HEK293 (cell line): Measurements from ENCODE around the gene ASAH2B.
"Not testable (repeated sequence)": the region's sequence is repeated elsewhere in the genome, so short reads cannot be mapped to it uniquely, and the experiment has no call there.

ENCODE experiments used
- CTCF ChIA-PET: fragments of 350-600 bp; formaldehyde crosslinking; extraction: SDS; loops from one replicate; lab custom pipeline; 2021; ENCODE audit warnings: antibody characterized with exemption; lab: Yijun Ruan, JAX
- POLR2A ChIA-PET: fragments of 300-600 bp; formaldehyde crosslinking; extraction: SDS; loops from one replicate; lab custom pipeline; 2020; ENCODE audit warnings: antibody characterized with exemption, inconsistent platforms; lab: Yijun Ruan, JAX
- H3K27ac ChIP-seq: fragments of 200-500 bp; sonication (Bioruptor generic); 2 replicates; pipeline ENCODE4 v1.5.1; 2014; ENCODE audit warnings: low read depth, low read length, control low read depth, inconsistent platforms; ENCODE audit errors: extremely low read depth
- H3K36me3 ChIP-seq, 2 experiments: fragments of 200-500 bp in 1 of 2; sonication (Bioruptor generic) in 1 of 2; 1 replicate in 1 of 2; 2 replicates in 1 of 2; pipeline ENCODE4 v1.5.1; 2014 to 2017; ENCODE audit warnings: inconsistent platforms in 2 of 2, low read length in 2 of 2; ENCODE audit not compliant: control insufficient read depth in 2 of 2, insufficient read depth in 1 of 2
- H3K4me1 ChIP-seq: fragments of 200-500 bp; sonication (Bioruptor generic); 2 replicates; pipeline ENCODE4 v1.5.1; 2014; ENCODE audit warnings: mild to moderate bottlenecking, low read length, inconsistent platforms; ENCODE audit not compliant: control insufficient read depth, insufficient read depth
- H3K4me3 ChIP-seq: 2 replicates; pipeline ENCODE4 v1.5.1; 2011; ENCODE audit warnings: low read depth, mild to moderate bottlenecking, control low read depth, low read length, moderate library complexity
- H3K9me3 ChIP-seq: fragments of 200-500 bp; sonication (Bioruptor generic); 2 replicates; pipeline ENCODE4 v1.5.1; 2014; ENCODE audit warnings: low read depth, low read length, inconsistent platforms; ENCODE audit not compliant: control insufficient read depth, insufficient read depth
- EGR2 ChIP-seq: fragments of 450-650 bp; formaldehyde crosslinking; IDR thresholded peaks from 2 replicates; pipeline ENCODE4 v1.5.1; 2016; ENCODE audit warnings: low read depth, missing biosample characterization, missing genetic modification characterization
- KLF9 ChIP-seq: fragments of 450-650 bp; formaldehyde crosslinking; IDR thresholded peaks from 2 replicates; pipeline ENCODE4 v1.5.1; 2016; ENCODE audit warnings: missing biosample characterization, missing genetic modification characterization, low read depth
- YY2 ChIP-seq: fragments of 450-650 bp; formaldehyde crosslinking; IDR thresholded peaks from 2 replicates; pipeline ENCODE4 v1.5.1; 2016; ENCODE audit warnings: missing biosample characterization, missing genetic modification characterization
- ZBTB20 ChIP-seq: fragments of 450-650 bp; formaldehyde crosslinking; IDR thresholded peaks from 2 replicates; pipeline ENCODE4 v1.5.1; 2016; ENCODE audit warnings: missing biosample characterization, missing genetic modification characterization
- ZNF112 ChIP-seq: fragments of 450-650 bp; formaldehyde crosslinking; IDR thresholded peaks from 2 replicates; pipeline ENCODE4 v1.5.0; 2017; ENCODE audit warnings: missing biosample characterization, missing genetic modification characterization
- ZNF132 ChIP-seq: fragments of 450-650 bp; formaldehyde crosslinking; IDR thresholded peaks from 2 replicates; pipeline ENCODE4 v1.5.1; 2017; ENCODE audit warnings: missing biosample characterization, missing genetic modification characterization, borderline replicate concordance
- ZNF629 ChIP-seq: fragments of 450-650 bp; formaldehyde crosslinking; IDR thresholded peaks from 2 replicates; pipeline ENCODE4 v1.5.1; 2017; ENCODE audit warnings: missing biosample characterization, missing genetic modification characterization
- ZNF785 ChIP-seq: fragments of 450-650 bp; formaldehyde crosslinking; IDR thresholded peaks from 2 replicates; pipeline ENCODE4 v1.5.1; 2016; ENCODE audit warnings: missing biosample characterization, missing genetic modification characterization
- TF ChIP-seq, protein P1 (sequence below): fragments of 450-650 bp; formaldehyde crosslinking; IDR thresholded peaks from 2 replicates; pipeline ENCODE4 v1.5.1; 2016; ENCODE audit warnings: missing biosample characterization, missing genetic modification characterization
- TF ChIP-seq, protein P2 (sequence below): fragments of 450-650 bp; formaldehyde crosslinking; IDR thresholded peaks from 2 replicates; pipeline ENCODE4 v1.5.1; 2017; ENCODE audit warnings: missing biosample characterization, mild to moderate bottlenecking, missing genetic modification characterization, moderate library complexity

Gene ASAH2B

DNA sequence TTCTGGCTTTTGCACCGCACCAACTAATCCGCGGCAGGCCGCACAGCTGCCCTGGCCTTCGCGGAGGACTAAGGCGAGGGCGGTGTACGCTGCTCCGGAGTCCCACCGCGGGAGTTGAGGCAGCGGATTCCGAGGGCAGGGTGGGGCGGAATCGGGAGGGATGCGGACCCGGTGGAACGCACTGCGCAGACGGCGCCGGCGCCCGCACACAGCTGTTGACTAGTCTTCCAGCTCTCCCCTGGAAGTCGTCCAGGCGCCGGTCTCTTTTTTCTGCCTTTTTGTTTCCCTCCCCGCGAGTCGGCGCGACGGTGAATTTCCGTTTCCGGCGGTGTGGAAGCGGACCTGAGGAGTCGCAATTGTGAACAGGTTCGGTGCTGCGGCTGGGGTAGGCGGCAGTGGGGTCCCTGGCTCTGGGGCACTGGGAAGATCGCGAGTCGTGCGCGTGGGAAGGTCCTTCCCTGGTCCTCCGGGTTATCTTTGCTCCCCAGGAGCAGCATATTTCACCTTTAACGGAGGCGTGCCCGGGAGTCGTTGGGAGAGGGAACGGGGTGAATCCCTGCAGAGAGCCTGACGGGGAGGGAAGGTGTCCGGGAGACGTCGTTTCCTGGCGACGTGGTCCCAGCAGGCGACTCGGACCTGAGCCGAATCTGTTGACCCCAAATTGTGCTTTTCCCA lies at the start of gene ASAH2B (continued):
- TF ChIP-seq ZBTB20 (tag by site-specific recombination) (peak; percentile 87), KLF9 (tag by site-specific recombination) (no peak), YY2 (tag by site-specific recombination) (no peak), ZNF629 (tag by site-specific recombination) (peak; percentile 61), ZNF112 (tag by site-specific recombination) (no peak), ZNF132 (tag by site-specific recombination) (no peak), ZNF785 (tag by site-specific recombination) (0 out of 2 replicates have a peak, but pooled peaks have one; percentile 20)
- TF ChIP-seq, protein P1, sequence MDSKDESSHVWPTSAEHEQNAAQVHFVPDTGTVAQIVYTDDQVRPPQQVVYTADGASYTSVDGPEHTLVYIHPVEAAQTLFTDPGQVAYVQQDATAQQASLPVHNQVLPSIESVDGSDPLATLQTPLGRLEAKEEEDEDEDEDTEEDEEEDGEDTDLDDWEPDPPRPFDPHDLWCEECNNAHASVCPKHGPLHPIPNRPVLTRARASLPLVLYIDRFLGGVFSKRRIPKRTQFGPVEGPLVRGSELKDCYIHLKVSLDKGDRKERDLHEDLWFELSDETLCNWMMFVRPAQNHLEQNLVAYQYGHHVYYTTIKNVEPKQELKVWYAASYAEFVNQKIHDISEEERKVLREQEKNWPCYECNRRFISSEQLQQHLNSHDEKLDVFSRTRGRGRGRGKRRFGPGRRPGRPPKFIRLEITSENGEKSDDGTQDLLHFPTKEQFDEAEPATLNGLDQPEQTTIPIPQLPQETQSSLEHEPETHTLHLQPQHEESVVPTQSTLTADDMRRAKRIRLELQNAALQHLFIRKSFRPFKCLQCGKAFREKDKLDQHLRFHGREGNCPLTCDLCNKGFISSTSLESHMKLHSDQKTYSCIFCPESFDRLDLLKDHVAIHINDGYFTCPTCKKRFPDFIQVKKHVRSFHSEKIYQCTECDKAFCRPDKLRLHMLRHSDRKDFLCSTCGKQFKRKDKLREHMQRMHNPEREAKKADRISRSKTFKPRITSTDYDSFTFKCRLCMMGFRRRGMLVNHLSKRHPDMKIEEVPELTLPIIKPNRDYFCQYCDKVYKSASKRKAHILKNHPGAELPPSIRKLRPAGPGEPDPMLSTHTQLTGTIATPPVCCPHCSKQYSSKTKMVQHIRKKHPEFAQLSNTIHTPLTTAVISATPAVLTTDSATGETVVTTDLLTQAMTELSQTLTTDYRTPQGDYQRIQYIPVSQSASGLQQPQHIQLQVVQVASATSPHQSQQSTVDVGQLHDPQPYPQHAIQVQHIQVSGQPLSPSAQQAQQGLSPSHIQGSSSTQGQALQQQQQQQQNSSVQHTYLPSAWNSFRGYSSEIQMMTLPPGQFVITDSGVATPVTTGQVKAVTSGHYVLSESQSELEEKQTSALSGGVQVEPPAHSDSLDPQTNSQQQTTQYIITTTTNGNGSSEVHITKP (tag by site-specific recombination): peak; percentile 44

DNA sequence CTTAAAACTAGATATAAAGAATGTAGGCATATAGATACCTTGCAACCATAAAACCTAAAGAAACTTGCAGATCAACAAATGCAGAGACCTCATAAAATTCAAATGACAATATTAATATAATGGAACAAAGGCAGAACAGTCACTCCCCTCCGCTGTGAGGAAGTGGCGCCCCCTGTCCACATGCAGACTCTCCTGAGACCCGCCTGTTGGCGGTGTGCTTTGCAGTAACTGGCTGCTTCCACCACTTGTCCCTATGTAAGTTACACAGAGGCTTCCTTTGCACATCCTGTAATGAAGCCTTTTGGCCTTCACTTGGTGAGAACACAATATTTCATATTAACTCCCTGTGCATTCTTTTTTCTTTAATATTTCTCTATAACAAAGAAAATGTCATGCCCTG lies 41.9 kb upstream of the ASAH2B start:
- POLR2A ChIA-PET: not testable (repeated sequence)

DNA sequence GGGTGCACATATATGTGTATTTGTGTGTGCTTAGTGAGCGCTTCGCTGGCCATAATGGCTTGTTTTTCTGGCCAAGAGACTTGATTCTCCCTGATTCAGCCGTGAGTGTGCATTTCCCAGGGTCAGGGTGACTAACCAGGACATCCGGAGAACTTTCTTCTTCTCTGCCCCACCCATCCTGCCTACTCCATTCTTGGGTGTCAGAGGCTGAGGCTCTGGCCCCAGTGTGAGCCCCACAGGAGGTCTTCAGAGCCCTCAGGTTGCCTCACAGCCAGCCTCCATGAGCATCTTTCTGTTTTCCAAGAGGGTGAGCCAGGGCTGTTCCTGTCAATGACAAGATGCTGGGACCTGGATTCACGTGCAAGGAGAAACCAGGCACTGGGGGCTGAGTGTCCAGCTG lies 37.8 kb upstream of the ASAH2B start:
- CTCF ChIA-PET, H3K4me3 ChIP-seq, H3K36me3 ChIP-seq, H3K9me3 ChIP-seq, H3K4me1 ChIP-seq, POLR2A ChIA-PET, H3K27ac ChIP-seq: not testable (repeated sequence)

More for the DNA sequence above, 41.9 kb upstream of the ASAH2B start:
- CTCF ChIA-PET, H3K27ac ChIP-seq, H3K9me3 ChIP-seq, H3K4me3 ChIP-seq, H3K4me1 ChIP-seq, H3K36me3 ChIP-seq: not testable (repeated sequence)

DNA sequence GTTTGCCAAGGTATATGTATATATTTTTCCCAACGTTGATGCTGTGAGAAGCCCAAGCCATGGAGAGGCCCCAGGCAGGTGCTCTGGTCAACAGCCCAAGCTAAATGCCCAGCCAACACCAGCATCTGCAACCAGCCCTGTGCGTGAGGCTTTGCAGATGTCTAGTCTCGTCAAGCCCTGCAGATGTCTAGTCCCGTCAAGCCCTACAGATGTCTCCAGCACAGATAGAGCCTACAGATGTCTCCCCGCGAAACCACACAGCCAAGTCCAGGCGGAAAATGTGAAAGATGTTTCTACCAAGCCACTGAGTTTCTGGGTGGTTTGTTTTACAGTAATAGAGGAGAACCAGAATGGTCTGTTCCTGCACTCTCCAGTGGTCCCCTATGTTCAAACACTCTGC lies 36.7 kb upstream of the ASAH2B start:
- POLR2A ChIA-PET, CTCF ChIA-PET, H3K9me3 ChIP-seq, H3K4me3 ChIP-seq, H3K4me1 ChIP-seq, H3K36me3 ChIP-seq, H3K27ac ChIP-seq: not testable (repeated sequence)

DNA sequence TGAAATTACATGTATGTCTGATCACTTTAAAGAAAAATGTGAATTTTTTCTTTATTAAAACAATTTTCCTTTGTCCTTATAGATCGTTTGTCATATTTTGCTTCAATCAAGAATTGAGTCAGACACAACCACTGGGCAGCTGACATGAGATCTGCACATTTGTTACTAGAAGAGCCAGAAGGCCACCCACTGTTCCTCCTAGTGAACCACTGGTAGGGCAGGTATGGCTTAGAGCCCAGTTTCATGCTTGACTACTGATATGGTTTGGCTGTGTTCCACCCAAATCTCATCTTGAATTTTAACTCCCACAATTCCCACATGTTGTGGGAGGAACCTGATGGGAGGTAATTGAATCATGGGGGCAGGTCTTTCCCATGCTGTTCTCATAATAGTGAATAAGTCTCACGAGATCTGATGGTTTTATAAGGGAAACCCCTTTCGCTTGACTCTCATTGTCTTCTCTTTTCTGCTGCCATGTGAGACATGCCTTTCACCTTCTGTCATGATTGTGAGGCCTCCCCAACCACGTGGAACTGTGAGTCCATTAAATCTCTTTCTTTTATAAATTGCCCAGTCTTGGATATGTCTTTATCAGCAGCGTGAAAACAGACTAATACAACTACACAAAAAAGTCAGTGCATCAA lies 35.2 kb upstream of the ASAH2B start:
- H3K4me1 ChIP-seq, CTCF ChIA-PET, POLR2A ChIA-PET: not testable (repeated sequence)
- TF ChIP-seq EGR2 (tag by site-specific recombination): peak; percentile 27; the same call in 1 of the 2 replicates
- TF ChIP-seq, protein P2, sequence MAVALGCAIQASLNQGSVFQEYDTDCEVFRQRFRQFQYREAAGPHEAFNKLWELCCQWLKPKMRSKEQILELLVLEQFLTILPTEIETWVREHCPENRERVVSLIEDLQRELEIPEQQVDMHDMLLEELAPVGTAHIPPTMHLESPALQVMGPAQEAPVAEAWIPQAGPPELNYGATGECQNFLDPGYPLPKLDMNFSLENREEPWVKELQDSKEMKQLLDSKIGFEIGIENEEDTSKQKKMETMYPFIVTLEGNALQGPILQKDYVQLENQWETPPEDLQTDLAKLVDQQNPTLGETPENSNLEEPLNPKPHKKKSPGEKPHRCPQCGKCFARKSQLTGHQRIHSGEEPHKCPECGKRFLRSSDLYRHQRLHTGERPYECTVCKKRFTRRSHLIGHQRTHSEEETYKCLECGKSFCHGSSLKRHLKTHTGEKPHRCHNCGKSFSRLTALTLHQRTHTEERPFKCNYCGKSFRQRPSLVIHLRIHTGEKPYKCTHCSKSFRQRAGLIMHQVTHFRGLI (tag by site-specific recombination): 0 out of 2 replicates have a peak, but pooled peaks have one; percentile 27
- TF ChIP-seq, all 188 proteins: peak for 2; not testable (repeated sequence) for 186
- H3K36me3 ChIP-seq, H3K9me3 ChIP-seq, H3K4me3 ChIP-seq, H3K27ac ChIP-seq: not testable (repeated sequence)

DNA sequence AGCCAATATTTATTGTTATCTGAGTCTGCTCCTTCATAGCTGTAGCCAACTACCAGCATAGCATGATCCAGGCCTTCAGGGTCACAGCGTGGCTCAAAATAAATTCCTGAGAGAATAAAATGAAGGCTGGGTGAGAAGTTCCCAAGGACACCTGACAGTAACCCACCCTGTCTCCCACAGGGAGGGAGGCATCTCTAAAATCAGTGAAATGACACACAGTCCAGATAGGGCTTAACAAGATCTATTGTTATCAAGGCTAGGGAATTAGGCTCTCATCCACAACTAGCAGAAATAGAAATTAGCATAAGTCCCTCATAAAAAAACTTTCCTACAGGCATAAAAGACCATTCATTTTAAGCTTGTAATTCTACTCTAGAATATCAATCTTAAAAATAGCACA lies 33.7 kb upstream of the ASAH2B start:
- POLR2A ChIA-PET, CTCF ChIA-PET, H3K9me3 ChIP-seq: not testable (repeated sequence)

DNA sequence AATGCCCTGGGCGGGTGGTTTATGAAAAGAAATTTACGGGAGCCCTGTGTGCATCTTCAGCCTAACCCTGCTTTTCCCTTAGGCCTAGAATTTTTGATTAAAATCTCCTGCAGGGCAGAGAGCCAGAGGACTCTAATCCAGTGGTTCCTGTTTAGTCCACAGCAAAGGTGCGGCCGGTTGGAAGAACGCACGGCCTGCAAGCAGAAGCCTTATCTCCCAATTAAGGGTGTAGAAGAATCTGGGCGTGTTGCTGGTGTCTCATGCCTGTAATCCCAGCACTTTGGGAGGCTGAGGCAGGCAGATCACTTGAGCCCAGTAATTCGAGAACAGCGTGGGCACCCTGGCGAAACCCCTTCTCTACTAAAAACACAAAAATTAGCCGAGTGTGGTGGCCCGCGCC lies 29.5 kb upstream of the ASAH2B start:
- POLR2A ChIA-PET, CTCF ChIA-PET, H3K4me1 ChIP-seq, H3K4me3 ChIP-seq, H3K9me3 ChIP-seq, H3K27ac ChIP-seq, H3K36me3 ChIP-seq: not testable (repeated sequence)

More for the DNA sequence above, 33.7 kb upstream of the ASAH2B start:
- not testable (repeated sequence) for H3K36me3 ChIP-seq, H3K4me1 ChIP-seq, H3K27ac ChIP-seq, H3K4me3 ChIP-seq
